HFFc6 (cell line): Measurements from ENCODE around the gene SDK2. TPM values are rescaled to one million over a fixed set of nuclear protein-coding genes. Genes with fewer than 3 reads are reported as not detected.

Source experiments
- DNase-seq: peaks from one replicate; pipeline ENCODE4 v3.0.0-alpha.2; 2018
- H3K27ac Mint-ChIP-seq: 2 replicates; pipeline ENCODE4 v1.8.0; 2020; ENCODE audit warnings: mild to moderate bottlenecking, mixed read lengths
- H3K27me3 Mint-ChIP-seq: 2 replicates; pipeline ENCODE4 v1.8.0; 2021; ENCODE audit warnings: mild to moderate bottlenecking, moderate library complexity, mixed read lengths; ENCODE audit not compliant: insufficient read depth
- H3K36me3 Mint-ChIP-seq: 2 replicates; pipeline ENCODE4 v1.8.0; 2021; ENCODE audit warnings: low read depth, mixed read lengths
- H3K4me1 Mint-ChIP-seq: 2 replicates; pipeline ENCODE4 v1.8.0; 2020; ENCODE audit warnings: low read depth, mixed read lengths
- H3K4me3 Mint-ChIP-seq: 2 replicates; pipeline ENCODE4 v1.8.0; 2020; ENCODE audit warnings: mild to moderate bottlenecking, moderate library complexity, mixed read lengths
- H3K9me3 Mint-ChIP-seq: 2 replicates; pipeline ENCODE4 v1.8.0; 2020; ENCODE audit warnings: mild to moderate bottlenecking, mixed read lengths
- total RNA-seq, 6 experiments: library from RNA; stranded (reverse); fragmentation: NEBNext Ultra II Directional; extraction: Animal tissue kit (Norgen Biotek cat#: 25700); gene quantifications; 2 replicates in 1 of 6; 3 replicates in 5 of 6; pipeline ENCODE4 v1.2.3, GENCODE V29; 2021
- TF ChIP-seq, protein P1 (sequence below): fragments of 200-600 bp; sonication (generic); IDR thresholded peaks from 2 replicates; pipeline ENCODE4 v1.5.0; 2021; ENCODE audit warnings: antibody characterized with exemption, mild to moderate bottlenecking

SDK2 gene
- total RNA-seq, 6 experiments from 2014 or later, result 0.03 TPM; not detected in 4

DNA sequence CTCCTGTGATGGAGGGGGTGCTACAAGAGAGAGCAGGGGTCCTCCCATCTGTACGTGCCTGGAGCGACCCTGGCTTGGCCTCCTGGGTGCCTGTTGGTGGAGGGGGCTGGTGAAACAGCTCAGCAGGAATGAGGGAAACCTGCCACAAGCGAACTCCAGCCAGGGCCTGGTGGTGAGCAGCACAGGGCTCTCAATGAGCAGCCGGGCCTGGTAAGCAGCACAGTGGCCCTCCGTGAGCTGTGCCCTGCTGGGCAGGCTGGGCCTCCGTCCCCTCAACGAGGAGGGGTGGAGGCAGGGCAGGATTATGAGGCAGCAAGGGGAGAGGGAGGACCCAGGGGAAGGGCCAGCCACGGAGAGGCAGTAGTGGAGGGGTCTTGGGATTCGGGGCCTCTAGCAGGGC lies 101.9 kb downstream of the SDK2 start:
- Mint-ChIP-seq H3K36me3 (peaks cover 5% of the 10 kb centered on the region; the same call in 1 of the 2 replicates), H3K27ac (no peak overlapping the region), H3K4me3 (no peak overlapping the region), H3K9me3 (peaks cover 43% of the 10 kb centered on the region), H3K27me3 (no peaks in the 10 kb centered on the region; the same call in 1 of the 2 replicates), H3K4me1 (no peaks in the 10 kb centered on the region)
- TF ChIP-seq, protein P1, sequence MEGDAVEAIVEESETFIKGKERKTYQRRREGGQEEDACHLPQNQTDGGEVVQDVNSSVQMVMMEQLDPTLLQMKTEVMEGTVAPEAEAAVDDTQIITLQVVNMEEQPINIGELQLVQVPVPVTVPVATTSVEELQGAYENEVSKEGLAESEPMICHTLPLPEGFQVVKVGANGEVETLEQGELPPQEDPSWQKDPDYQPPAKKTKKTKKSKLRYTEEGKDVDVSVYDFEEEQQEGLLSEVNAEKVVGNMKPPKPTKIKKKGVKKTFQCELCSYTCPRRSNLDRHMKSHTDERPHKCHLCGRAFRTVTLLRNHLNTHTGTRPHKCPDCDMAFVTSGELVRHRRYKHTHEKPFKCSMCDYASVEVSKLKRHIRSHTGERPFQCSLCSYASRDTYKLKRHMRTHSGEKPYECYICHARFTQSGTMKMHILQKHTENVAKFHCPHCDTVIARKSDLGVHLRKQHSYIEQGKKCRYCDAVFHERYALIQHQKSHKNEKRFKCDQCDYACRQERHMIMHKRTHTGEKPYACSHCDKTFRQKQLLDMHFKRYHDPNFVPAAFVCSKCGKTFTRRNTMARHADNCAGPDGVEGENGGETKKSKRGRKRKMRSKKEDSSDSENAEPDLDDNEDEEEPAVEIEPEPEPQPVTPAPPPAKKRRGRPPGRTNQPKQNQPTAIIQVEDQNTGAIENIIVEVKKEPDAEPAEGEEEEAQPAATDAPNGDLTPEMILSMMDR, result no peak
- no peak for DNase-seq

DNA sequence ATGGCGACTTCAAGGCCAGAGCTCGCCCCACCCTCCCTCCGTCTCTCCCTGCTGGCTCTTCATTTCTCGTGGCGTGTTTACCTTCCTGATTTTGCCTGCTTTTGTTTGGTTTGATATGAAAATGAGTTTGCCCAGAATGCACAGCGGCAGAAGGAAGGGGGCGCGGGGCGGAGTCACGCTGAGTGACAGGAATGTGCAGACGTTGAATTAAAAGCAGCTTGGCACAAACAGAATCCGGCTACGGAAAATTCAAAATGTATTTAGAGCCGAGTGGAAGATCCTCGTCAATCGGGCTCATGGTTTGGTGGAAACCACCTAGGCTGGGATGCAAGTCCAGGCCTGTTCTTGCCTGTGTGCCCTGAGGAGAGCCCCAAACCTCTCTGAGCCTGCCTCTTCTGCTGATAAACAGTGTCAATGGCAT lies 102.7 kb downstream of the SDK2 start:
- no peaks in the 10 kb centered on the region; the same call in 1 of the 2 replicates for H3K27me3 Mint-ChIP-seq
- H3K27ac Mint-ChIP-seq, result no peak overlapping the region

DNA sequence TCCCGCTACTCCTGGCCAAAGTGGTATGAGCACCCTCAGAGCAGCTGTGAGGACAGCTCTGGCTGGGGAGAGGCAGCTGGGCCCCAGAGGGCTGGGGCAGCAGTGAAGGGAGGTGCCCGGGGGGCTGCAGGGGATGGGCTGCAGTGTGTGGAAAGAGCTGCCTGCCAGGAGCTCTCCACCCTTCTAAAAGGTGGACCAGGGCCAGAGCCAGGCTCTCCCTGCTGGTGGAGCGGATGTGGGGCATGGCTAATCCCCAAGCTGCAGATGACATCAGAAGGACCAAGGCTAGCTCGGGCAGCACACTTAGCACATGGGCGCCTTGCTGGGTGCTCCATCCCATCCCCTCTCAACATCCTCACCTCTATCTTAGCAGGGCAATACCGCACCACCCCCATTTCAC lies 103.1 kb downstream of the SDK2 start:
- no peaks in the 10 kb centered on the region; the same call in 1 of the 2 replicates for H3K27me3 Mint-ChIP-seq
- TF ChIP-seq, protein P1, result no peak

More for the DNA sequence above, 102.7 kb downstream of the SDK2 start:
- Mint-ChIP-seq H3K36me3 (peaks cover 5% of the 10 kb centered on the region; the same call in 1 of the 2 replicates), H3K4me1 (no peaks in the 10 kb centered on the region), H3K4me3 (no peak overlapping the region), H3K9me3 (peaks cover 45% of the 10 kb centered on the region)
- TF ChIP-seq, protein P1, result no peak
- DNase-seq, result no peak

DNA sequence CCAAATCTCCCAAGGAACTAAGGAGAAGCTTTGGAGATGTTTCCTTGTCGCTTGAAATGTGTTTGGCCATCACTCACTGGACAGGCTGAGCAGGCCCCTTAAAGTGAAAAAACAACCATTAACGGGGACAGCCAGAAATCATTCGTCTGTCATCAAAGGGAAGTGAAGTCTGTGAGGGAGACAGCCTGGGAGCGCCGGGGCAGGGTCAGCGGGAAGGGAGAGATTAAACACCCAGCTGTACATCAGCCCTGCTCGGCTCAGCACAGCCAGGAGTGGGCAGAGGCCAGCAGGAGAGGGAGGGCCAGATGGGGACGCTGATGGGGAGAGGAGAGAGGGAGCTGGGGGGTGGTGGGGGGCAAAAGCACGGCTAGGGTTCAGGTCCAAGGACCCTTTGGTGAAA lies 105.1 kb downstream of the SDK2 start:
- no peaks in the 10 kb centered on the region; the same call in 1 of the 2 replicates for H3K27me3 Mint-ChIP-seq
- DNase-seq, result no peak
- H3K4me3 Mint-ChIP-seq, result no peak overlapping the region

More for the DNA sequence above, 103.1 kb downstream of the SDK2 start:
- no peak for DNase-seq
- Mint-ChIP-seq H3K27ac (no peak overlapping the region), H3K4me1 (no peaks in the 10 kb centered on the region), H3K36me3 (peaks cover 5% of the 10 kb centered on the region; the same call in 1 of the 2 replicates), H3K4me3 (no peak overlapping the region), H3K9me3 (peaks cover 47% of the 10 kb centered on the region)

DNA sequence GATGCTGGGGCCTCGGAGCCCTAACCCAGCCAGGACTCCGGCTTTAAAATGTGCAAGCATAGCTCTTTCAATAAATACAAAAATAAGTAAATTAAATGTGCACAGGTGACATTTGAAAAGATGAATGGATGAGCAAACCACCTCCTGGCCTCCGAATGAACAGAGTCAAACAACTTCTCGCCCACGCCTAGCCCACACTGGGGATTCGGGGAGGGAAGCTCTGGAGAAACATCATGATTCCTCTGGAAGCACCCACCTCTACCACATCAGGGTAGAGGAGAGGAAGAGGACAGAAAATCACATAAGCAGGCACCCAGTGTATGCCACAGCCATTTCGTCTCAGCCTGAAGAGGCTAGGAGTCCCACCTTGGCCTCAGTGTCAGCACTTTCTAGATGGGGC lies 105.8 kb downstream of the SDK2 start:
- no peak for DNase-seq
- TF ChIP-seq, protein P1, result no peak
- H3K9me3 Mint-ChIP-seq, result peaks cover 54% of the 10 kb centered on the region
- peaks cover 5% of the 10 kb centered on the region; the same call in 1 of the 2 replicates for H3K36me3 Mint-ChIP-seq
- H3K27me3 Mint-ChIP-seq, result no peaks in the 10 kb centered on the region; the same call in 1 of the 2 replicates
- H3K4me1 Mint-ChIP-seq, result no peaks in the 10 kb centered on the region
- H3K27ac Mint-ChIP-seq, result no peak overlapping the region
- H3K4me3 Mint-ChIP-seq, result no peak overlapping the region

More for the DNA sequence above, 105.1 kb downstream of the SDK2 start:
- peaks cover 5% of the 10 kb centered on the region; the same call in 1 of the 2 replicates for H3K36me3 Mint-ChIP-seq
- H3K4me1 Mint-ChIP-seq, result no peaks in the 10 kb centered on the region
- H3K27ac Mint-ChIP-seq, result no peak overlapping the region
- peaks cover 50% of the 10 kb centered on the region for H3K9me3 Mint-ChIP-seq
- TF ChIP-seq, protein P1, result no peak
